GM23338 (cell line): ENCODE results near the gene TACSTD2. TPM values are rescaled to one million over a fixed set of nuclear protein-coding genes. Genes with fewer than 3 reads are reported as not detected.

Source experiments
- ATAC-seq: fragments of 200-7000 bp; cut with Tn5 transposase; 3 replicates; pipeline ENCODE4 v1.9.1; 2020
- DNase-seq: peaks from one replicate; pipeline ENCODE4 v3.0.0-alpha.2; 2015; ENCODE audit warnings: low spot score
- H2AFZ ChIP-seq: fragments of 200-600 bp; sonication (generic); 2 replicates; pipeline ENCODE4 v1.8.0; 2016; ENCODE audit warnings: antibody characterized with exemption, mild to moderate bottlenecking, moderate library complexity
- H3F3A ChIP-seq: fragments of 200-600 bp; sonication (generic); replicated peaks from 2 replicates; pipeline ENCODE4 v1.8.0; 2017; ENCODE audit warnings: antibody characterized with exemption, mixed run types, low read depth
- H3K27ac ChIP-seq: fragments of 200-600 bp; sonication (generic); 2 replicates; pipeline ENCODE4 v1.6.1; 2016; ENCODE audit warnings: low read depth
- H3K27me3 ChIP-seq: fragments of 200-600 bp; sonication (generic); 2 replicates; pipeline ENCODE4 v1.8.0; 2016; ENCODE audit warnings: mild to moderate bottlenecking, mixed run types, moderate library complexity; ENCODE audit not compliant: insufficient read depth
- H3K36me3 ChIP-seq: fragments of 200-600 bp; sonication (generic); 2 replicates; pipeline ENCODE4 v1.8.0; 2016; ENCODE audit warnings: mild to moderate bottlenecking; ENCODE audit not compliant: insufficient read depth
- H3K4me1 ChIP-seq: fragments of 200-600 bp; sonication (generic); 2 replicates; pipeline ENCODE4 v1.8.0; 2016; ENCODE audit warnings: mild to moderate bottlenecking, moderate library complexity; ENCODE audit not compliant: insufficient read depth
- H3K4me2 ChIP-seq: fragments of 200-600 bp; sonication (generic); 2 replicates; pipeline ENCODE4 v1.7.1; 2017; ENCODE audit warnings: mixed run types
- H3K4me3 ChIP-seq: fragments of 200-600 bp; sonication (generic); 2 replicates; pipeline ENCODE4 v1.6.1; 2016; ENCODE audit warnings: mixed run types
- H3K79me2 ChIP-seq: fragments of 200-600 bp; sonication (generic); replicated peaks from 2 replicates; pipeline ENCODE4 v1.8.0; 2017; ENCODE audit warnings: mild to moderate bottlenecking; ENCODE audit not compliant: insufficient read depth
- H3K9me2 ChIP-seq: fragments of 200-600 bp; sonication (generic); 2 replicates; pipeline ENCODE4 v1.8.0; 2017; ENCODE audit not compliant: insufficient read depth
- H4K20me1 ChIP-seq: fragments of 200-600 bp; sonication (generic); replicated peaks from 2 replicates; pipeline ENCODE4 v1.8.0; 2017; ENCODE audit warnings: mild to moderate bottlenecking; ENCODE audit not compliant: insufficient read depth
- H3K27ac Mint-ChIP-seq: 2 replicates; pipeline ENCODE4 v1.8.0; 2020; ENCODE audit warnings: inconsistent platforms, mild to moderate bottlenecking, moderate library complexity, mixed read lengths
- H3K27me3 Mint-ChIP-seq: 3 replicates; pipeline ENCODE4 v1.8.0; 2022; ENCODE audit warnings: low read depth, mild to moderate bottlenecking, moderate library complexity, mixed read lengths, inconsistent platforms; ENCODE audit not compliant: insufficient read depth, poor library complexity
- H3K36me3 Mint-ChIP-seq: 3 replicates; pipeline ENCODE4 v1.8.0; 2021; ENCODE audit warnings: low read depth, mild to moderate bottlenecking, inconsistent platforms, moderate library complexity, mixed read lengths
- H3K4me1 Mint-ChIP-seq: 3 replicates; pipeline ENCODE4 v1.8.0; 2020; ENCODE audit warnings: mild to moderate bottlenecking, inconsistent platforms, mixed read lengths
- H3K4me3 Mint-ChIP-seq: 3 replicates; pipeline ENCODE4 v1.8.0; 2021; ENCODE audit warnings: moderate library complexity, mild to moderate bottlenecking, inconsistent platforms, mixed read lengths
- H3K9me3 Mint-ChIP-seq: 3 replicates; pipeline ENCODE4 v1.8.0; 2020; ENCODE audit warnings: moderate library complexity, mild to moderate bottlenecking, inconsistent platforms, mixed read lengths
- ETS1 ChIP-seq: IDR thresholded peaks from 2 replicates; pipeline ENCODE4 v1.6.1; 2016; ENCODE audit warnings: antibody characterized with exemption
- JUNB ChIP-seq: IDR thresholded peaks from one replicate; pipeline ENCODE4 v1.6.1; 2016; ENCODE audit warnings: antibody characterized with exemption; ENCODE audit not compliant: unreplicated experiment
- NANOG ChIP-seq: IDR thresholded peaks from 2 replicates; pipeline ENCODE4 v1.6.1; 2016; ENCODE audit warnings: antibody characterized with exemption, borderline replicate concordance
- POLR2AphosphoS5 ChIP-seq: IDR thresholded peaks from 2 replicates; pipeline ENCODE4 v1.6.1; 2016; ENCODE audit warnings: antibody characterized with exemption, low read depth
- REST ChIP-seq: IDR thresholded peaks from one replicate; pipeline ENCODE4 v1.6.1; 2018; ENCODE audit warnings: antibody characterized with exemption; ENCODE audit not compliant: unreplicated experiment
- ZNF114 ChIP-seq: fragments of 250-450 bp; sonication (Bioruptor Pico); IDR thresholded peaks from 2 replicates; pipeline ENCODE4 v1.5.0; 2020; ENCODE audit warnings: mild to moderate bottlenecking, moderate library complexity
- ZNF331 ChIP-seq: fragments of 250-450 bp; sonication (Bioruptor Pico); IDR thresholded peaks from 2 replicates; pipeline ENCODE4 v1.5.0; 2020; ENCODE audit warnings: low read depth, mild to moderate bottlenecking, moderate library complexity
- ZNF462 ChIP-seq: fragments of 250-450 bp; sonication (Bioruptor Pico); IDR thresholded peaks from 2 replicates; pipeline ENCODE4 v1.5.0; 2020; ENCODE audit warnings: mild to moderate bottlenecking, moderate library complexity
- polyA plus RNA-seq: library from polyadenylated mRNA; unstranded; fragments of >200 nt; fragmentation: Nextera tagmentation; extraction: Ambion mirVana; gene quantifications from 2 replicates; pipeline ENCODE4 v1.2.1, GENCODE V29; 2016
- total RNA-seq: library from RNA; depleted of rRNA; stranded (reverse); fragments of >200 nt; shearing (Covaris generic); gene quantifications from 2 replicates; pipeline ENCODE4 v1.2.3, GENCODE V29; 2014

TACSTD2 gene
- total and polyA plus RNA-seq, 2 experiments from 2014 or later, result 0.86 to 1.5 TPM

- TF ChIP-seq NANOG, result no peak
- TF ChIP-seq ETS1, result no peak
- TF ChIP-seq ZNF331 (CRISPR knock-in tag), result no peak
- TF ChIP-seq JUNB, result no peak
- TF ChIP-seq ZNF114 (CRISPR knock-in tag), result no peak
- H3K79me2 ChIP-seq, result no peaks in the 10 kb centered on the region
- H3K27ac ChIP-seq, result no peak overlapping the region
- peaks cover 53% of the 10 kb centered on the region for H3K27me3 ChIP-seq
- no peaks in the 10 kb centered on the region for H3K36me3 ChIP-seq
- peaks cover 8% of the 10 kb centered on the region for H3K9me3 Mint-ChIP-seq
- no peaks in the 10 kb centered on the region; the same call in 2 of the 3 replicates for H3K36me3 Mint-ChIP-seq
- no peak overlapping the region for H2AFZ ChIP-seq
- peaks cover 28% of the 10 kb centered on the region for H3K4me1 ChIP-seq
- peaks cover 34% of the 10 kb centered on the region for H3K4me1 Mint-ChIP-seq
- H3K4me2 ChIP-seq, result no peak overlapping the region
- H3K27me3 Mint-ChIP-seq, result peaks cover 43% of the 10 kb centered on the region
- peaks cover 6% of the 10 kb centered on the region for H3F3A ChIP-seq
- no peak overlapping the region for H3K27ac Mint-ChIP-seq
- no peaks in the 10 kb centered on the region for H4K20me1 ChIP-seq
- DNase-seq (no peak), ATAC-seq (no peak)
- no peaks in the 10 kb centered on the region for H3K9me2 ChIP-seq
- H3K4me3 ChIP-seq, result no peak overlapping the region
- H3K4me3 Mint-ChIP-seq, result no peak overlapping the region
Measured at GRCh38 chr1:58573705-58574591, 3.1 kb downstream of the TACSTD2 start.

- Mint-ChIP-seq H3K36me3 (no peaks in the 10 kb centered on the region; the same call in 2 of the 3 replicates), H3K4me1 (peaks cover 39% of the 10 kb centered on the region), H3K4me3 (no peak overlapping the region), H3K9me3 (peaks cover 8% of the 10 kb centered on the region), H3K27ac (no peak overlapping the region), H3K27me3 (peaks cover 39% of the 10 kb centered on the region)
- Histone ChIP-seq H3K9me2 (no peaks in the 10 kb centered on the region), H2AFZ (no peak overlapping the region), H3K4me3 (no peak overlapping the region), H3K4me1 (peaks cover 36% of the 10 kb centered on the region), H3F3A (peaks cover 6% of the 10 kb centered on the region), H3K27ac (no peak overlapping the region), H4K20me1 (no peaks in the 10 kb centered on the region), H3K79me2 (no peaks in the 10 kb centered on the region), H3K4me2 (no peak overlapping the region), H3K36me3 (no peaks in the 10 kb centered on the region), H3K27me3 (peaks cover 46% of the 10 kb centered on the region)
- DNase-seq (no peak), ATAC-seq (no peak)
- TF ChIP-seq ETS1 (no peak), REST (no peak), POLR2AphosphoS5 (no peak), ZNF331 (CRISPR knock-in tag) (no peak), ZNF462 (no peak)
Measured at GRCh38 chr1:58573138-58573537, 3.9 kb downstream of the TACSTD2 start.
